Fibroblast of skin of left biceps (primary cell): ENCODE results near the gene DNAAF3.

Experiments used
- DNase-seq, 2 experiments: peaks; one replicate each; pipeline ENCODE4 v3.0.0-alpha.2; 2013; ENCODE audit warnings: low read depth in 2 of 2

DNAAF3 gene

GRCh38 chr19:55116859-55117662, 49.4 kb downstream of the DNAAF3 start, which contains the start of gene PPP1R12C:
Gene PPP1R12C (minus strand): TSS chr19:55117637. CDS start chr19:55117543, 94 bp downstream.
- no peak for DNase-seq

- DNase-seq: no peak
Observed at GRCh38 chr19:55116232-55116858, 50.1 kb downstream of the DNAAF3 start.

GRCh38 chr19:55115446-55116065, 50.9 kb downstream of the DNAAF3 start:
- DNase-seq: no peak

GRCh38 chr19:55114566-55115145, 51.8 kb downstream of the DNAAF3 start:
- DNase-seq: no peak

GRCh38 chr19:55113570-55114039, 52.8 kb downstream of the DNAAF3 start:
- peak; percentile 44 to 51 for DNase-seq

GRCh38 chr19:55112777-55113569, 53.4 kb downstream of the DNAAF3 start:
- DNase-seq: no peak

- no peak for DNase-seq
Observed at GRCh38 chr19:55112246-55112776, 54.1 kb downstream of the DNAAF3 start.

GRCh38 chr19:55111238-55111831, 55.1 kb downstream of the DNAAF3 start:
- no peak for DNase-seq

- no peak for DNase-seq
Observed at GRCh38 chr19:55109527-55110291, 56.7 kb downstream of the DNAAF3 start.
